Right ventricle myocardium superior (tissue), 1 donor: ENCODE measurements around the gene STON1. TPM values are rescaled to one million over a fixed set of nuclear protein-coding genes. Genes with fewer than 3 reads are reported as not detected.
"Not testable (repeated sequence)": the region's sequence is repeated elsewhere in the genome, so short reads cannot be mapped to it uniquely, and the experiment has no call there.

Experiments used
- ATAC-seq: fragments of 200-7000 bp; cut with Tn5 transposase; one replicate; pipeline ENCODE4 v1.9.1; 2020; ENCODE audit warnings: mild to moderate bottlenecking; ENCODE audit not compliant: poor library complexity
- DNase-seq: peaks from one replicate; pipeline ENCODE4 v3.0.0-alpha.2; 2020
- intact Hi-C: fragments of 100-400 bp; cut with DNase I; formaldehyde crosslinking; loops from one replicate; pipeline ENCODE4 v1.11.2; 2022
- long read RNA-seq: library from polyadenylated mRNA; unstranded; transcript quantifications from one replicate; pipeline ENCODE4 v2.0.0, GENCODE V29; 2021
- total RNA-seq: library from RNA; stranded (reverse); fragmentation: NEBNext Ultra II Directional; extraction: Animal tissue kit (Norgen Biotek cat#: 25700); gene quantifications from one replicate; pipeline ENCODE4 v1.2.1, GENCODE V29; 2021
- donor health status: DM: no; HTN: yes; CAD: no; lungs with severe emphysema.

The STON1 gene
- 8.1 TPM for total RNA-seq
- long read RNA-seq, full-length matches to known transcripts = 3 of 4 reads
- long read RNA-seq, partial matches to known transcripts = 1 of 4 reads
- long read RNA-seq, other reads (novel, unspliced or antisense) = 0 of 4 reads

GRCh38 chr2:48530033-48530811 lies at the start of gene STON1:
Gene STON1, plus strand, starts transcription at chr2:48530154. Its CDS starts 50,480 bp downstream, at chr2:48580634.
- intact Hi-C loops = no loop called here
- DNase-seq (peak; percentile 70), ATAC-seq (peak; percentile 80)

GRCh38 chr2:48480526-48480925 lies 49.4 kb upstream of the STON1 start:
- DNase-seq (no peak), ATAC-seq (no peak)
- intact Hi-C loops = no loop called here

- no peak for DNase-seq
- no peak for ATAC-seq
- intact Hi-C loops = no loop called here
Measured at GRCh38 chr2:48482313-48482712, 47.6 kb upstream of the STON1 start.

GRCh38 chr2:48482769-48483168 lies 47.2 kb upstream of the STON1 start:
- intact Hi-C loops = no loop called here
- DNase-seq (no peak), ATAC-seq (no peak)

- no peak for ATAC-seq
- intact Hi-C loops = no loop called here
Measured at GRCh38 chr2:48483506-48483905, 46.4 kb upstream of the STON1 start.

GRCh38 chr2:48483916-48484315 lies 46.0 kb upstream of the STON1 start:
- DNase-seq (no peak), ATAC-seq (no peak)
- intact Hi-C loops = no loop called here

More at GRCh38 chr2:48483506-48483905, 46.4 kb upstream of the STON1 start:
- DNase-seq = no peak

- no peak for DNase-seq
- intact Hi-C loops = no loop called here
- ATAC-seq = no peak
Measured at GRCh38 chr2:48488545-48488944, 41.4 kb upstream of the STON1 start.

- intact Hi-C loops = no loop called here
- no peak for DNase-seq
- ATAC-seq = no peak
Measured at GRCh38 chr2:48496849-48497248, 33.1 kb upstream of the STON1 start.

- intact Hi-C loops = no loop called here
- ATAC-seq = no peak
- no peak for DNase-seq
Measured at GRCh38 chr2:48504647-48505327, 25.2 kb upstream of the STON1 start.

GRCh38 chr2:48507111-48507510 lies 22.8 kb upstream of the STON1 start:
- intact Hi-C loops = no loop called here
- no peak for ATAC-seq
- DNase-seq = no peak

- intact Hi-C loops = no loop called here
- ATAC-seq = peak; percentile 48
Measured at GRCh38 chr2:48508461-48509124, 21.4 kb upstream of the STON1 start.

GRCh38 chr2:48510329-48510728 lies 19.6 kb upstream of the STON1 start:
- no peak for DNase-seq
- intact Hi-C loops = no loop called here
- ATAC-seq = no peak

More at GRCh38 chr2:48508461-48509124, 21.4 kb upstream of the STON1 start:
- DNase-seq = no peak

- ATAC-seq (no peak), DNase-seq (no peak)
- intact Hi-C loops = no loop called here
Measured at GRCh38 chr2:48511849-48512470, 18.0 kb upstream of the STON1 start.

- no peak for DNase-seq
- no peak for ATAC-seq
- intact Hi-C loops = no loop called here
Measured at GRCh38 chr2:48512571-48512970, 17.4 kb upstream of the STON1 start.

- DNase-seq = no peak
- no peak for ATAC-seq
- intact Hi-C loops = no loop called here
Measured at GRCh38 chr2:48514348-48515003, 15.5 kb upstream of the STON1 start.

GRCh38 chr2:48515513-48515985 lies 14.4 kb upstream of the STON1 start:
- DNase-seq = no peak
- peak; percentile 91 for ATAC-seq
- intact Hi-C loops = no loop called here

- ATAC-seq = no peak
- intact Hi-C loops = no loop called here
Measured at GRCh38 chr2:48519593-48519992, 10.4 kb upstream of the STON1 start.

GRCh38 chr2:48524756-48525155 lies 5.2 kb upstream of the STON1 start:
- DNase-seq, ATAC-seq, intact Hi-C loops: not testable (repeated sequence)

More at GRCh38 chr2:48519593-48519992, 10.4 kb upstream of the STON1 start:
- DNase-seq = no peak
